Measurements from ENCODE around the gene SUGCT. TPM values are rescaled to one million over a fixed set of nuclear protein-coding genes. Genes with fewer than 3 reads are reported as not detected.

The SUGCT gene
- total RNA-seq, 1 experiment from 2014 or later: 1.5 TPM

DNA sequence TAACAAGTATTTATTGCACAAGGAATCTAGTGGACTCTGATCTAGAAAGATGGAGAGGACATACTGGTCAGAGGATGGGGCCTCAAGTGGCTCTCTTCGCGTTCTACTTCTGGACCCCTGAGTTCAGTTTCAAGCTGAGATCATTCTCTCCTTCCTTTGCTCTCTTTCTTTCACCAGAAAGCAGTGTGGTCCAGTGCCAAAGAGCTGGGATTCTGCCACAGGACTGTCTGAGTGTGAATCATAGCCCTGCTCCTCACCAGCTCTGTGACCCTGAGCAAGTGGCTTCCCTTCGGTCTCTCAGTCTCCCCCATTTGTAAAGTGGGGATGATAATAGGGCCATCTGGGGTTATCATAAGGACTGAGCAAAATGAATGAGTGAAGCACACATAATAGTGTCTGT, 715.2 kb downstream of the SUGCT start:
- intact Hi-C loops (cut with micrococcal nuclease; ENCODE audit: unreplicated experiment): no loop called here
- DNase-seq (ENCODE audit: low spot score): no peak
- no TSS peak for BruUV-seq (replicated peaks)
- TF ChIP-seq EZH2 (IDR thresholded peaks at IDR 0.05; ENCODE audit: borderline replicate concordance, low read depth, low read length, poor library complexity, severe bottlenecking): no peak
- TF ChIP-seq, protein P1, sequence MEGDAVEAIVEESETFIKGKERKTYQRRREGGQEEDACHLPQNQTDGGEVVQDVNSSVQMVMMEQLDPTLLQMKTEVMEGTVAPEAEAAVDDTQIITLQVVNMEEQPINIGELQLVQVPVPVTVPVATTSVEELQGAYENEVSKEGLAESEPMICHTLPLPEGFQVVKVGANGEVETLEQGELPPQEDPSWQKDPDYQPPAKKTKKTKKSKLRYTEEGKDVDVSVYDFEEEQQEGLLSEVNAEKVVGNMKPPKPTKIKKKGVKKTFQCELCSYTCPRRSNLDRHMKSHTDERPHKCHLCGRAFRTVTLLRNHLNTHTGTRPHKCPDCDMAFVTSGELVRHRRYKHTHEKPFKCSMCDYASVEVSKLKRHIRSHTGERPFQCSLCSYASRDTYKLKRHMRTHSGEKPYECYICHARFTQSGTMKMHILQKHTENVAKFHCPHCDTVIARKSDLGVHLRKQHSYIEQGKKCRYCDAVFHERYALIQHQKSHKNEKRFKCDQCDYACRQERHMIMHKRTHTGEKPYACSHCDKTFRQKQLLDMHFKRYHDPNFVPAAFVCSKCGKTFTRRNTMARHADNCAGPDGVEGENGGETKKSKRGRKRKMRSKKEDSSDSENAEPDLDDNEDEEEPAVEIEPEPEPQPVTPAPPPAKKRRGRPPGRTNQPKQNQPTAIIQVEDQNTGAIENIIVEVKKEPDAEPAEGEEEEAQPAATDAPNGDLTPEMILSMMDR (conservative IDR thresholded peaks at IDR 0.05; ENCODE audit: low read depth, low read length): no peak
- H3K4me3 ChIP-seq (ENCODE audit: low read depth, low read length, poor library complexity, severe bottlenecking): no peak overlapping the region
- no peaks in the 10 kb centered on the region for H3K9me3 ChIP-seq (ENCODE audit: low read depth, low read length, poor library complexity, severe bottlenecking)
- H3K4me1 ChIP-seq (ENCODE audit: insufficient read depth, low read length, poor library complexity, severe bottlenecking): no peaks in the 10 kb centered on the region
- no peaks in the 10 kb centered on the region for H3K27me3 ChIP-seq (replicated peaks; ENCODE audit: insufficient read depth, low read depth, low read length, poor library complexity)
- POLR2A ChIA-PET (ENCODE audit: low non-redundant PET): no interaction called here
- CTCF ChIA-PET: no interaction called here
- no peaks in the 10 kb centered on the region for H3K36me3 ChIP-seq (ENCODE audit: insufficient read depth, low read length, poor library complexity, severe bottlenecking)
- H3K27ac ChIP-seq (ENCODE audit: low read depth, low read length, poor library complexity, severe bottlenecking): no peak overlapping the region

DNA sequence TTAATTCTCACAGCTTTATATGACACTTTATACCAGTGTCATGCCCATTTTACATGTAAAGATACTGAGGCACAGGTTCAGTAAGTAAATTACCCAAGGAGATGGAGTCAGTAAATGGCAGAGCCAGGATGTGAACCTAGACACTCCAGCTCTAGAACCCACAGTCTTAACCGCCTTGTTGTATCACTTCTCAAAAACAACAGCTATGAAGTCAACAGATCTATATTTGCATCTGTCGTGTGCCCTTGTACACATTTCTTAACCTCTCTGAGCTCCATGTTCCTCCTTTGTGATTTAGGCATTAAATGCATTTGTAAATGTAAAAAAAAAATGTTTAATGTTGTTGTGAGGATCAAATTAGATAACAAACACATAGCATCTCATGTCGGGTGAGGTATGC, 716.2 kb downstream of the SUGCT start:
- H3K4me1 ChIP-seq (ENCODE audit: insufficient read depth, low read length, poor library complexity, severe bottlenecking): no peaks in the 10 kb centered on the region
- intact Hi-C loops (cut with micrococcal nuclease; ENCODE audit: unreplicated experiment): no loop called here
- no peaks in the 10 kb centered on the region for H3K36me3 ChIP-seq (ENCODE audit: insufficient read depth, low read length, poor library complexity, severe bottlenecking)
- H3K27me3 ChIP-seq (replicated peaks; ENCODE audit: insufficient read depth, low read depth, low read length, poor library complexity): no peaks in the 10 kb centered on the region
- ChIA-PET POLR2A (ENCODE audit: low non-redundant PET) (no interaction called here), CTCF (no interaction called here)
- H3K27ac ChIP-seq (ENCODE audit: low read depth, low read length, poor library complexity, severe bottlenecking): no peak overlapping the region
- no TSS peak for BruUV-seq (replicated peaks)
- no peak for TF ChIP-seq EZH2 (IDR thresholded peaks at IDR 0.05; ENCODE audit: borderline replicate concordance, low read depth, low read length, poor library complexity, severe bottlenecking)
- TF ChIP-seq, protein P1 (conservative IDR thresholded peaks at IDR 0.05; ENCODE audit: low read depth, low read length): no peak
- no peak for DNase-seq (ENCODE audit: low spot score)
- H3K9me3 ChIP-seq (ENCODE audit: low read depth, low read length, poor library complexity, severe bottlenecking): no peaks in the 10 kb centered on the region
- H3K4me3 ChIP-seq (ENCODE audit: low read depth, low read length, poor library complexity, severe bottlenecking): no peak overlapping the region

DNA sequence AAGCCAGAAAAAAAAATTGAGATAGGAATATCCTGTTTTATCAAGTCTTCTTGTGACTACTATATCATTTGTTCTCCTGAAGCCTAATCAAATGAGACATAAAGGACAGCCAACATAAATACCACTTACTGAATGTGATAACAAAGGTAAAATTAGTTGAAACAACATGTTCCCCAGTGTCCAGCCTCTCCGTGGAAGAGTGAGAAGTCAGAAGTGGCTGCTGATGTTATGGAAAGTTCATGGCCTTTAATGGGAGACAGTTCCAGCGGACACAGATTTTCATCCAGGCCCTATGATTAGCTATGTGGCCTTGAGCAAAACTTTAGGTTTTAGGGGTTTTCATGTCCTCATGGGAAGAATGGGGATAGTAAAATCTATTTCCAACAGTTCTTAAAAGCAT, 724.3 kb downstream of the SUGCT start:
- ChIA-PET POLR2A (ENCODE audit: low non-redundant PET) (no interaction called here), CTCF (no interaction called here)
- BruUV-seq (replicated peaks): no TSS peak
- Histone ChIP-seq H3K4me3 (ENCODE audit: low read depth, low read length, poor library complexity, severe bottlenecking) (no peak overlapping the region), H3K27ac (ENCODE audit: low read depth, low read length, poor library complexity, severe bottlenecking) (no peak overlapping the region), H3K4me1 (ENCODE audit: insufficient read depth, low read length, poor library complexity, severe bottlenecking) (no peaks in the 10 kb centered on the region), H3K27me3 (replicated peaks; ENCODE audit: insufficient read depth, low read depth, low read length, poor library complexity) (no peaks in the 10 kb centered on the region), H3K36me3 (ENCODE audit: insufficient read depth, low read length, poor library complexity, severe bottlenecking) (no peaks in the 10 kb centered on the region), H3K9me3 (ENCODE audit: low read depth, low read length, poor library complexity, severe bottlenecking) (no peaks in the 10 kb centered on the region)
- TF ChIP-seq EZH2 (IDR thresholded peaks at IDR 0.05; ENCODE audit: borderline replicate concordance, low read depth, low read length, poor library complexity, severe bottlenecking): no peak
- TF ChIP-seq, protein P1 (conservative IDR thresholded peaks at IDR 0.05; ENCODE audit: low read depth, low read length): no peak
- no peak for DNase-seq (ENCODE audit: low spot score)
- intact Hi-C loops (cut with micrococcal nuclease; ENCODE audit: unreplicated experiment): no loop called here

Data from A673 (cell line).